Measurements from ENCODE around the gene PCNX2. TPM values are rescaled to one million over a fixed set of nuclear protein-coding genes. Genes with fewer than 3 reads are reported as not detected.

The PCNX2 gene
- total RNA-seq, 1 experiment from 2014 or later = 18.6 TPM

DNA sequence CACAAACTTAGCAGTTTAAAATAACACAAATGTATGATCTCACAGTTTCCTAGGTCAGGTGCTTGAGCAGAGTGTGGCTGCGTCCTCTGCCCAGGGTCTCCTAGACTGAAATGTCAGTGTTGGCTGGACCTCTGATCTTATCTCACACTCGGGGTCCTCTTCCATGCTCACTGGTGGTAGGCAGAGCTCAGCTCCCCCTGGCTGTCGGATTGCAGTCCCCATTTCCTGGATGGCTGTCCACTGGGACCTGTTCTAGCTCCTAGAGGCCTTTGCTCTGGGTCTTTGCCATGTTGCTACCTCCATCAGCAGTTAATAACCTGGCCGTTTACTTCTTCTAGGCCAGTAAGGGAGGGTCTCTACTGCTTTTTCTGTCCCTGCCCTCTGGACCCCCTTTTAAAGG, 107.5 kb downstream of the PCNX2 start:
- no peak overlapping the region for H3K27ac ChIP-seq
- ChIA-PET POLR2A (ENCODE audit: unreplicated experiment) (no interaction called here), CTCF (no interaction called here)
- H3F3A ChIP-seq (ENCODE audit: insufficient read depth, low read depth) = no peaks in the 10 kb centered on the region
- no peaks in the 10 kb centered on the region; the same call in 1 of the 2 replicates for H3K9me2 ChIP-seq (ENCODE audit: insufficient read depth)
- no peaks in the 10 kb centered on the region for H3K9me3 ChIP-seq (ENCODE audit: insufficient read depth, low read depth)
- H3K27me3 ChIP-seq (ENCODE audit: insufficient read depth, low read depth) = no peaks in the 10 kb centered on the region
- 0 out of 2 replicates have a peak, but pooled peaks cover 4% of the 10 kb centered on the region for H3K36me3 ChIP-seq (ENCODE audit: low read depth)
- TF ChIP-seq, protein P1, sequence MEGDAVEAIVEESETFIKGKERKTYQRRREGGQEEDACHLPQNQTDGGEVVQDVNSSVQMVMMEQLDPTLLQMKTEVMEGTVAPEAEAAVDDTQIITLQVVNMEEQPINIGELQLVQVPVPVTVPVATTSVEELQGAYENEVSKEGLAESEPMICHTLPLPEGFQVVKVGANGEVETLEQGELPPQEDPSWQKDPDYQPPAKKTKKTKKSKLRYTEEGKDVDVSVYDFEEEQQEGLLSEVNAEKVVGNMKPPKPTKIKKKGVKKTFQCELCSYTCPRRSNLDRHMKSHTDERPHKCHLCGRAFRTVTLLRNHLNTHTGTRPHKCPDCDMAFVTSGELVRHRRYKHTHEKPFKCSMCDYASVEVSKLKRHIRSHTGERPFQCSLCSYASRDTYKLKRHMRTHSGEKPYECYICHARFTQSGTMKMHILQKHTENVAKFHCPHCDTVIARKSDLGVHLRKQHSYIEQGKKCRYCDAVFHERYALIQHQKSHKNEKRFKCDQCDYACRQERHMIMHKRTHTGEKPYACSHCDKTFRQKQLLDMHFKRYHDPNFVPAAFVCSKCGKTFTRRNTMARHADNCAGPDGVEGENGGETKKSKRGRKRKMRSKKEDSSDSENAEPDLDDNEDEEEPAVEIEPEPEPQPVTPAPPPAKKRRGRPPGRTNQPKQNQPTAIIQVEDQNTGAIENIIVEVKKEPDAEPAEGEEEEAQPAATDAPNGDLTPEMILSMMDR (conservative IDR thresholded peaks at IDR 0.05) = no peak
- no peak for TF ChIP-seq EZH2 (IDR thresholded peaks at IDR 0.05; ENCODE audit: low read depth)
- intact Hi-C loops (cut with micrococcal nuclease; ENCODE audit: unreplicated experiment) = no loop called here
- no peaks in the 10 kb centered on the region for H3K79me2 ChIP-seq (ENCODE audit: low read depth)
- H3K4me3 ChIP-seq = no peak overlapping the region
- DNase-seq = no peak
- BruUV-seq (replicated peaks) = no TSS peak
- no peak overlapping the region for H3K4me2 ChIP-seq
- H2AFZ ChIP-seq = no peak overlapping the region
- no peaks in the 10 kb centered on the region for H4K20me1 ChIP-seq (ENCODE audit: insufficient read depth)
- H3K4me1 ChIP-seq (replicated peaks; ENCODE audit: insufficient read depth) = no peaks in the 10 kb centered on the region

DNA sequence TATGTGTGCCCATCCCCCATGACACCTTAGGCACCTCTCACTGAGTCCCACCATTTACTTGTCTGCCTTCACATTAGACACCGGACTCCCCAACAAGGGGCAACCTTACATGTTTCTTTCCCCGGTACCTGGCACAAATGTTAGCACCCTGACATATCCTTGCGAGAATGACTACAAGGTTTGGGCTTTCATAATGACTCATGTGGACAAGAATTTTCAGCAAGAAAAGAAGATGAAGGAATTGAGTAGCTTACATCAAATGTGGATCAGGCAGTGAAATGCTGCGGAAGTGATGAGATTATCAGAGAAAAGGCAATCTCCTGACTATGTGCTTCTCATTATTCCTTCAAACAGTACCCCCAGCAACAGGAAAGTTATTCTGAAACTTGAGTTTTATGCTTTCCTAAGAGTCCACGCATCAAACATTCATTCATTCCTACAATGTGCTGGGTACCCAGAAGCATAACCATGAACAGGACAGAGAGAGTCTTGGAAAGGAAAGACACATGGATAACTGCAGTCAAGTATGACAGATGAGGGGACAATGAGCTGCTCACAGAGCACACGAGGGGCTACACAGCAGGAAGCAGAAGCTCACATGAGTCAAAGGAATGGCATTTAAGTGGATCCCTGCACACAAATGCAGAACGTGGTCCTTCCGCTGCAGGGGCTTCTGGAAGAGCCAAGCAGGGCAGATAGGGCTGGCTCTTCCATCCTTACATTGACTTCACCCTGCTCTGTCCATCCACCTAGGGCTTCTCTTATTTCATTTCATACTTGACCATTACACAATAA, 112.1 kb downstream of the PCNX2 start:
- BruUV-seq (replicated peaks) = no TSS peak
- ChIA-PET POLR2A (ENCODE audit: unreplicated experiment) (interaction anchor here (0.6 kb wide), 1 partner anchor 491 kb away, joined by 3 read pairs; no protein-coding TSS in a partner anchor), CTCF (no interaction called here)
- Histone ChIP-seq H3K4me1 (replicated peaks; ENCODE audit: insufficient read depth) (no peaks in the 10 kb centered on the region), H4K20me1 (ENCODE audit: insufficient read depth) (no peaks in the 10 kb centered on the region), H3K9me3 (ENCODE audit: insufficient read depth, low read depth) (no peaks in the 10 kb centered on the region), H3K9me2 (ENCODE audit: insufficient read depth) (no peaks in the 10 kb centered on the region), H3K27me3 (ENCODE audit: insufficient read depth, low read depth) (no peaks in the 10 kb centered on the region), H3K79me2 (ENCODE audit: low read depth) (no peaks in the 10 kb centered on the region), H3K4me2 (no peak overlapping the region), H2AFZ (no peak overlapping the region), H3K36me3 (ENCODE audit: low read depth) (0 out of 2 replicates have a peak, but pooled peaks cover 5% of the 10 kb centered on the region), H3F3A (ENCODE audit: insufficient read depth, low read depth) (no peaks in the 10 kb centered on the region), H3K27ac (no peak overlapping the region), H3K4me3 (no peak overlapping the region)
- TF ChIP-seq EZH2 (IDR thresholded peaks at IDR 0.05; ENCODE audit: low read depth) = no peak
- TF ChIP-seq, protein P1 (conservative IDR thresholded peaks at IDR 0.05) = no peak
- no peak for DNase-seq
- intact Hi-C loops (cut with micrococcal nuclease; ENCODE audit: unreplicated experiment) = no loop called here

DNA sequence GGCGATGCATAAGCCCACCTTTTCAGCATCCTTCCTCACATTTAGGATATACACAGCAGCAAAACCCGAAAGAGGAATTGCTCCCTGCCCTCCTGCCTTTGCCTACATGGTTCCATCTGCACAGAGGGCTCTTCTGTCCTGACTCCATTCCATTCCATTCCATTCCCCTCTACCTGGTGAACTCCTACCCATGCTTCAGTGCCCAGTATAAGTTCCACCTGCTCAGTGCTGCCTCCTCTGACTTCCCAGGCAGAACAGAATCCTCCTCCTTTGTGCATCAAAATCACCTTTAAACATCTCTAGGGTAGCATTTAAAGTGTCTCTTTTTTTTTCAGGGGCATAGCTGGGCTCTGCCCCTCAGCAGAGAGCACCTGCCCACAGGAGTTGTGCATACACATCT, 112.9 kb downstream of the PCNX2 start:
- ChIA-PET CTCF (no interaction called here), POLR2A (ENCODE audit: unreplicated experiment) (no interaction called here)
- H3K9me3 ChIP-seq (ENCODE audit: insufficient read depth, low read depth) = no peaks in the 10 kb centered on the region
- no peaks in the 10 kb centered on the region for H3F3A ChIP-seq (ENCODE audit: insufficient read depth, low read depth)
- TF ChIP-seq EZH2 (IDR thresholded peaks at IDR 0.05; ENCODE audit: low read depth) = no peak
- TF ChIP-seq, protein P1 (conservative IDR thresholded peaks at IDR 0.05) = no peak
- H3K27ac ChIP-seq = no peak overlapping the region
- no peaks in the 10 kb centered on the region for H3K9me2 ChIP-seq (ENCODE audit: insufficient read depth)
- H3K4me2 ChIP-seq = no peak overlapping the region
- intact Hi-C loops (cut with micrococcal nuclease; ENCODE audit: unreplicated experiment) = no loop called here
- no peaks in the 10 kb centered on the region for H3K27me3 ChIP-seq (ENCODE audit: insufficient read depth, low read depth)
- H3K4me1 ChIP-seq (replicated peaks; ENCODE audit: insufficient read depth) = no peaks in the 10 kb centered on the region
- H2AFZ ChIP-seq = no peak overlapping the region
- no peaks in the 10 kb centered on the region for H4K20me1 ChIP-seq (ENCODE audit: insufficient read depth)
- no peak overlapping the region for H3K4me3 ChIP-seq
- BruUV-seq (replicated peaks) = no TSS peak
- no peaks in the 10 kb centered on the region for H3K79me2 ChIP-seq (ENCODE audit: low read depth)
- peaks cover 13% of the 10 kb centered on the region; the same call in 1 of the 2 replicates for H3K36me3 ChIP-seq (ENCODE audit: low read depth)
- DNase-seq = no peak

All from PC-9 (cell line).